Glutamatergic neuron (in vitro differentiated cells): Measurements from ENCODE around the gene FBXL17. TPM values are rescaled to one million over a fixed set of nuclear protein-coding genes. Genes with fewer than 3 reads are reported as not detected.

ENCODE experiments used
- DNase-seq: peaks from one replicate; pipeline ENCODE4 v3.0.0; 2022
- H3K27ac Mint-ChIP-seq: one replicate; pipeline ENCODE4 v1.8.0; 2020; ENCODE audit warnings: mild to moderate bottlenecking, mixed read lengths, inconsistent platforms; ENCODE audit not compliant: unreplicated experiment
- H3K27me3 Mint-ChIP-seq: one replicate; pipeline ENCODE4 v1.8.0; 2020; ENCODE audit warnings: mild to moderate bottlenecking, moderate library complexity, mixed read lengths, inconsistent platforms; ENCODE audit not compliant: unreplicated experiment
- H3K36me3 Mint-ChIP-seq: one replicate; pipeline ENCODE4 v1.8.0; 2020; ENCODE audit warnings: mild to moderate bottlenecking, mixed read lengths, inconsistent platforms; ENCODE audit not compliant: unreplicated experiment
- H3K4me1 Mint-ChIP-seq: one replicate; pipeline ENCODE4 v1.8.0; 2020; ENCODE audit warnings: mild to moderate bottlenecking, low read depth, mixed read lengths, inconsistent platforms; ENCODE audit not compliant: unreplicated experiment
- H3K4me3 Mint-ChIP-seq: one replicate; pipeline ENCODE4 v1.8.0; 2020; ENCODE audit warnings: mild to moderate bottlenecking, mixed read lengths, inconsistent platforms; ENCODE audit not compliant: unreplicated experiment
- H3K9me3 Mint-ChIP-seq: one replicate; pipeline ENCODE4 v1.8.0; 2020; ENCODE audit warnings: mild to moderate bottlenecking, moderate library complexity, mixed read lengths, inconsistent platforms; ENCODE audit not compliant: unreplicated experiment
- CTCF ChIP-seq: fragments of 200-600 bp; sonication (generic); IDR thresholded peaks from one replicate; pipeline ENCODE4 v1.5.0; 2021; ENCODE audit not compliant: partially characterized antibody, unreplicated experiment
- total RNA-seq: library from RNA; stranded (reverse); fragmentation: NEBNext Ultra II Directional; extraction: Animal tissue kit (Norgen Biotek cat#: 25700); gene quantifications from one replicate; pipeline ENCODE4 v1.2.1, GENCODE V29; 2021; ENCODE audit not compliant: unreplicated experiment

Gene FBXL17
- total RNA-seq, 1 donor from 2014 or later, result 20.3 TPM

GRCh38 chr5:107888541-107888940 is 493.4 kb downstream of the FBXL17 start:
- no peaks in the 10 kb centered on the region for H3K9me3 Mint-ChIP-seq
- H3K36me3 Mint-ChIP-seq, result no peaks in the 10 kb centered on the region
- TF ChIP-seq CTCF, result no peak
- H3K27me3 Mint-ChIP-seq, result no peaks in the 10 kb centered on the region
- H3K4me1 Mint-ChIP-seq, result peaks cover 6% of the 10 kb centered on the region
- H3K4me3 Mint-ChIP-seq, result no peak overlapping the region
- DNase-seq, result no peak
- H3K27ac Mint-ChIP-seq, result no peak overlapping the region

DNA sequence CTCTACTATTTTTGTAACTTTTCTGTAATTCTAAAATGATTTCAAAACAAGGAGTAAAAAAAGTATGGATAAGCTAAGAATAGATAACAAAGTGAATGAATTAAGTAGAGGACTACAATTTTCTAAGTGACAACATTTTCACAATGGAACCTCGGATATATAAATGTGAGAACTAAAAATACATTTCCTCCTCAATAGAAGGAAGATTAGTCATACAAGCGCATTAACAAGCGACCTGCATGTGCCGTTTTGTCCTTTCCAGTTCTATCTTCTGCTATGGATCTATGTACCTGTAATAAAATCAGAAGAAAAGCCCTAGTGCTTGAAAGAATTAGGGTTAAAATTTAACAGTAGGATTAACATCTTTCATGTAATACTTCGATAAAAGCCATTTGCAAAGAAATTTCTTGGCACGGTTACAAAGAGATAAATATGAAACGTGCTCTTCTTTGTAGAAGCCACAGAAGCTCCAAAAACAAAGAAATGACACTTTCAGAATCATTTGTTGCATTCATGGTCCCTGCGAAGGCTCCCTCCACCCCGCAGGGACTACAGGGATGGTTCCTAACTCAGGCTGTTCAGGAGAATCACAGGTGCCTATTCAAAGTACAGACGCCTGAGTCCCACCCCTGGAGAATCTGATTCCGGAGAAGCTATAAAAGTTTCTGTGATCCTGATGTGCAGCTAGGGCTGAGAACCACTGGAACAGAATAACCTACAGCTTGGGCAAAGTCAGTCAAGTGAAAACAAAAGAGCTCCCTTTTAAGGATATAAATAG is 494.5 kb downstream of the FBXL17 start:
- Mint-ChIP-seq H3K9me3 (no peaks in the 10 kb centered on the region), H3K4me1 (peaks cover 6% of the 10 kb centered on the region), H3K4me3 (no peak overlapping the region), H3K27me3 (no peaks in the 10 kb centered on the region), H3K27ac (no peak overlapping the region), H3K36me3 (no peaks in the 10 kb centered on the region)
- TF ChIP-seq CTCF, result no peak
- DNase-seq, result no peak

DNA sequence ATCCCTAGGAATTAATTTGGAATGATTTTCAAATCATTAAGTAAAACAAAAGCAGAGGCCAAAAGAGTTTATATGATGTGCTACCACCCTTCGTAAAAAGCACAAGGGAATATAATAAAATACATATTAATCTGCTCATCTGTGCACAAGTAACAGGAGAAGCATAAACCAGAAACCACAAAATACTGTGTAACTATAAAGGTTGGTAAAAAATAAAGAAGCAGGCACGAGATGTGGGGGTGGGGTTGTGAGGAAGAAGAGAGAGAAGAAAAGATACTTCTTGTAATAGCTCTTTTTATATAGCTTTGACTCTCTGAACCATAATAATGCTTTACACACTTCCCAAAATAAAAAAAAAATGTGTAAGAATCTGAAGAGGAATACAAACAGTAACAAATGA is 496.3 kb downstream of the FBXL17 start:
- TF ChIP-seq CTCF, result no peak
- Mint-ChIP-seq H3K27me3 (no peaks in the 10 kb centered on the region), H3K4me3 (no peak overlapping the region), H3K27ac (no peak overlapping the region), H3K9me3 (no peaks in the 10 kb centered on the region), H3K36me3 (no peaks in the 10 kb centered on the region), H3K4me1 (peaks cover 6% of the 10 kb centered on the region)
- no peak for DNase-seq

DNA sequence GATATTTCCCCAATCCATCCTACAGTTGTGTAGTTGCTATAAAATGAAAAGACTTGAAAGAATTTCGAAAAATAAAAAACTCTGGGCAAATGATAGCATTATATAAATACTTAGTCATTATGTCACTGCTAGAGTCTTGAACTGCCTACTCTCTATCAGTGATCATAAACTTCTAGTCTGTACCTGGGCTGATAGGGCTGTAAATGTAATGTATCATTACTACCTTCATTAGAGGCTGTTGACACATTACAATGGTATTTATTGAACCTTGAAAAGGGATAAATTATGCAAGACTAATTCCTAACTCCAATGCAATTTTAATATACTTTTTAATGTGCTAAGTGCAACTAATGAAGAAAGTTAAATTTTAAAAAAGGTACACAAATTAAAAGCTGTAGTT is 497.0 kb downstream of the FBXL17 start:
- H3K27me3 Mint-ChIP-seq, result no peaks in the 10 kb centered on the region
- no peak for TF ChIP-seq CTCF
- H3K27ac Mint-ChIP-seq, result no peak overlapping the region
- H3K9me3 Mint-ChIP-seq, result no peaks in the 10 kb centered on the region
- H3K36me3 Mint-ChIP-seq, result no peaks in the 10 kb centered on the region
- DNase-seq, result no peak
- no peak overlapping the region for H3K4me3 Mint-ChIP-seq
- peaks cover 6% of the 10 kb centered on the region for H3K4me1 Mint-ChIP-seq

DNA sequence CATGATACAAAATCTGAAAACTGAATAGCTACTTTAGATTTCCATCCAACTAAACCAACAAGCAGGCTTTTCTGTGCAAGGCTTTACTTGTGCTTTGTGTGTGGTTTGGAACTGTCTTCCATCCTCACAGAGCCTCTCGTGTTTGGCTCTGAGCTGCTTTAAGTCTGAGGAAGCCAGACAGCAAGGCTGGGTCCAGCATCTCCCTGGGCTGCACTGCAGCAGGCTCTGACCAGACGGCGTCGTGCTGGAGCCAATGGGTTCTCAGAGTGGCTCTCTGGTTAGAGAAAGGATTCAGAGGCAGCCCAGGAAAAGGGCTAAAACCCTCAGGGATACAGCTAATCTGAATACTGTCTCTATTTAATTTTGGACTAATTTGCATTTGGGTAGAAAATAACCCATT is 503.2 kb downstream of the FBXL17 start:
- no peaks in the 10 kb centered on the region for H3K27me3 Mint-ChIP-seq
- H3K4me1 Mint-ChIP-seq, result peaks cover 32% of the 10 kb centered on the region
- TF ChIP-seq CTCF, result no peak
- H3K9me3 Mint-ChIP-seq, result peaks cover 2% of the 10 kb centered on the region
- DNase-seq, result peak; percentile 39
- no peak overlapping the region for H3K4me3 Mint-ChIP-seq
- no peaks in the 10 kb centered on the region for H3K36me3 Mint-ChIP-seq
- H3K27ac Mint-ChIP-seq, result no peak overlapping the region
